Loucy (cell line): ENCODE measurements around the gene PLPPR5.

ENCODE experiments used
- EZH2phosphoT487 ChIP-seq: fragments of 200-600 bp; IDR thresholded peaks from 2 replicates; pipeline ENCODE4 v1.6.1; 2018; ENCODE audit warnings: antibody characterized with exemption, mild to moderate bottlenecking, moderate library complexity, borderline replicate concordance
- TF ChIP-seq, protein P1 (sequence below): fragments of 200-600 bp; sonication (generic); conservative IDR thresholded peaks from 2 replicates; pipeline ENCODE4 v1.5.1; 2014; ENCODE audit warnings: mild to moderate bottlenecking, antibody characterized with exemption, low read length

DNA sequence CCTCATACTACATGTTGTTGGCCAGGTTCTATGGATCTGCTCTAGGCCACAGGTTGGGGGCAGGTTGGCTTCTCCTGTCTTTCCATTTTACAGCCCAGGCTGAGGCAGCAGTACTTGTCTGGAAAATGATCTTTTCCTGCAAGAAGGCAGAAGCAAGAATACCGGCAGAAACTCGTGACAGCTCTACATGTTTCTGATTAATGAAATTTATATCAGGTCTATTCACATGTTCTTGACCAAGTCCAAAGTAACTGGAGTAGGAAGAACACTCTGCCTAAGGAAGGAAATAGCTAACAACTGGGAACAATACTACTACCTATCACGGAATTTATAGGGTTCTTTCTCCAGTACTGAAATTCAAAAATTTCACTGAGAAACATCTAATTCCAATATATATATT, 98.3 kb downstream of the PLPPR5 start:
- TF ChIP-seq, protein P1, sequence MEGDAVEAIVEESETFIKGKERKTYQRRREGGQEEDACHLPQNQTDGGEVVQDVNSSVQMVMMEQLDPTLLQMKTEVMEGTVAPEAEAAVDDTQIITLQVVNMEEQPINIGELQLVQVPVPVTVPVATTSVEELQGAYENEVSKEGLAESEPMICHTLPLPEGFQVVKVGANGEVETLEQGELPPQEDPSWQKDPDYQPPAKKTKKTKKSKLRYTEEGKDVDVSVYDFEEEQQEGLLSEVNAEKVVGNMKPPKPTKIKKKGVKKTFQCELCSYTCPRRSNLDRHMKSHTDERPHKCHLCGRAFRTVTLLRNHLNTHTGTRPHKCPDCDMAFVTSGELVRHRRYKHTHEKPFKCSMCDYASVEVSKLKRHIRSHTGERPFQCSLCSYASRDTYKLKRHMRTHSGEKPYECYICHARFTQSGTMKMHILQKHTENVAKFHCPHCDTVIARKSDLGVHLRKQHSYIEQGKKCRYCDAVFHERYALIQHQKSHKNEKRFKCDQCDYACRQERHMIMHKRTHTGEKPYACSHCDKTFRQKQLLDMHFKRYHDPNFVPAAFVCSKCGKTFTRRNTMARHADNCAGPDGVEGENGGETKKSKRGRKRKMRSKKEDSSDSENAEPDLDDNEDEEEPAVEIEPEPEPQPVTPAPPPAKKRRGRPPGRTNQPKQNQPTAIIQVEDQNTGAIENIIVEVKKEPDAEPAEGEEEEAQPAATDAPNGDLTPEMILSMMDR = no peak
- no peak for TF ChIP-seq EZH2phosphoT487
